ENCODE data around the gene CDC6. TPM values are rescaled to one million over a fixed set of nuclear protein-coding genes. Genes with fewer than 3 reads are reported as not detected.
A peak's percentile ranks its signal among the peaks of the same experiment; 100 is the strongest.

CDC6 gene
- total and polyA plus RNA-seq, 2 donors (not counting 1 experiment from before 2014, with no cell fraction given) = 0.69 to 2.2 TPM

- Mint-ChIP-seq H3K4me3 (peak overlapping the region; percentile 97), H3K4me1 (peaks cover 95% of the 10 kb centered on the region), H3K27me3 (no peaks in the 10 kb centered on the region), H3K9me3 (ENCODE audit: insufficient read depth) (no peaks in the 10 kb centered on the region), H3K27ac (peak overlapping the region; percentile 100)
- H3K4me3 ChIP-seq (ENCODE audit: control extremely low read depth in 1 of 5, extremely low read depth in 1 of 5, insufficient read depth in 1 of 5, low read depth in 2 of 5, low read length in 4 of 5) = peak overlapping the region; percentile 48 to 94 (median 67)
- no peak overlapping the region for H2AFZ ChIP-seq (ENCODE audit: insufficient read depth, low read depth, low read length, poor library complexity, severe bottlenecking)
- CTCF ChIA-PET = interaction anchor here (0.9 to 12.7 kb wide), 12 partner anchors 10 to 291 kb away, joined by 3 to 119 read pairs (median 5); no protein-coding TSS in a partner anchor
- POLR2A ChIA-PET = interaction anchor here (0.6 to 6.5 kb wide), 13 partner anchors 8 to 1365 kb away, joined by 3 to 96 read pairs (median 4); partner anchors contain the start of genes EIF1, RARA and WIPF2
- H3K9me3 ChIP-seq (ENCODE audit: control extremely low read depth in 1 of 3, control insufficient read depth in 2 of 3, insufficient read depth in 1 of 3, low read length in 2 of 3) = no peaks in the 10 kb centered on the region
- H3K27ac ChIP-seq (ENCODE audit: low read length in 2 of 2) = peak overlapping the region; percentile 96
- no peaks in the 10 kb centered on the region for H3K36me3 ChIP-seq (replicated peaks in 1 of 2; ENCODE audit: control extremely low read depth in 1 of 2, control insufficient read depth in 1 of 2, extremely low read depth in 1 of 2, insufficient read depth in 2 of 2, low read length in 1 of 2)
- peaks cover 92 to 100% of the 10 kb centered on the region in 2 donors for H3K4me1 ChIP-seq (ENCODE audit: control insufficient read depth in 2 of 2, insufficient read depth in 2 of 2, low read length in 2 of 2)
- peak overlapping the region; percentile 98 for H3K4me2 ChIP-seq (replicated peaks; ENCODE audit: low read depth, low read length, poor library complexity, severe bottlenecking)
- 7% methylated on average over 3 of the region's 10 CpGs for WGBS (ENCODE audit: insufficient coverage)
- H3K79me2 ChIP-seq (ENCODE audit: control insufficient read depth, insufficient read depth, low read length) = peaks cover 99% of the 10 kb centered on the region
- H3K27me3 ChIP-seq (replicated peaks in 1 of 4; ENCODE audit: control extremely low read depth in 1 of 4, control insufficient read depth in 3 of 4, insufficient read depth in 4 of 4, low read length in 3 of 4) = no peaks in the 10 kb centered on the region
- peak; percentile 32 for ATAC-seq (ENCODE audit: low read depth)
- H3K9ac ChIP-seq (ENCODE audit: low read length) = peak overlapping the region; percentile 92
- H4K20me1 ChIP-seq (ENCODE audit: control insufficient read depth, insufficient read depth, low read length, poor library complexity, severe bottlenecking) = peaks cover 5% of the 10 kb centered on the region
- intact Hi-C loops (cut with micrococcal nuclease) = loop anchor here (1.0 to 5.0 kb wide), 2 partner anchors 32 to 239 kb away; no protein-coding TSS in a partner anchor
- peak; percentile 94 for DNase-seq
- TF ChIP-seq EZH2 (IDR thresholded peaks at IDR 0.05; ENCODE audit: borderline replicate concordance, insufficient read depth, low read depth, low read length, poor library complexity, severe bottlenecking) (no peak), CTCF (IDR thresholded peaks at IDR 0.05) (no peak)
Observed at GRCh38 chr17:40323391-40324381, 36.0 kb downstream of the CDC6 start.

Measured in B cell (primary cell).